Activated CD4-positive, alpha-beta T cell treated with anti-CD3 and anti-CD28 coated beads, Interleukin-2, amount 10 ng/mL, durations not matched to agents 7 days and 5 days (primary cell): ENCODE measurements around the gene LRBA. TPM values are rescaled to one million over a fixed set of nuclear protein-coding genes. Genes with fewer than 3 reads are reported as not detected.
"Not testable (repeated sequence)": the region's sequence is repeated elsewhere in the genome, so short reads cannot be mapped to it uniquely, and the experiment has no call there.

ENCODE experiments used
- CTCF ChIA-PET: fragments of 350-600 bp; sonication (Branson Sonifier 250); formaldehyde crosslinking; loops from one replicate; lab custom pipeline; 2021; ENCODE audit warnings: antibody characterized with exemption; lab: Charles Lee
- POLR2A ChIA-PET: fragments of 350-600 bp; sonication (Branson Sonifier 250); formaldehyde crosslinking; loops from one replicate; lab custom pipeline; 2021; ENCODE audit warnings: antibody characterized with exemption; lab: Charles Lee
- DNase-seq: peaks from one replicate; pipeline ENCODE4 v3.0.0-alpha.2; 2020
- H3K27ac Mint-ChIP-seq: one replicate; pipeline ENCODE4 v1.8.0; 2021; ENCODE audit warnings: mild to moderate bottlenecking, moderate library complexity, mixed read lengths
- H3K27me3 Mint-ChIP-seq: one replicate; pipeline ENCODE4 v1.8.0; 2021; ENCODE audit warnings: mixed read lengths
- H3K36me3 Mint-ChIP-seq: one replicate; pipeline ENCODE4 v1.8.0; 2021; ENCODE audit warnings: low read depth, mixed read lengths
- H3K4me1 Mint-ChIP-seq: one replicate; pipeline ENCODE4 v1.8.0; 2021; ENCODE audit warnings: mixed read lengths
- H3K4me3 Mint-ChIP-seq: one replicate; pipeline ENCODE4 v1.8.0; 2021; ENCODE audit warnings: mild to moderate bottlenecking, moderate library complexity, mixed read lengths
- H3K9me3 Mint-ChIP-seq: one replicate; pipeline ENCODE4 v1.8.0; 2021; ENCODE audit warnings: mixed read lengths
- total RNA-seq, 2 experiments: library from RNA; stranded (reverse); gene quantifications; one replicate each; pipeline ENCODE4 v1.2.3, GENCODE V29; 2021

Gene LRBA
- total RNA-seq, 2 experiments from 2014 or later = 44.7 to 49.6 TPM

GRCh38 chr4:150982557-150983233, 32.4 kb downstream of the LRBA start:
- Mint-ChIP-seq H3K36me3 (peaks cover 17% of the 10 kb centered on the region), H3K9me3 (peaks cover 12% of the 10 kb centered on the region), H3K4me3 (no peak overlapping the region), H3K4me1 (peaks cover 15% of the 10 kb centered on the region), H3K27ac (no peak overlapping the region), H3K27me3 (no peaks in the 10 kb centered on the region)
- no peak for DNase-seq
- POLR2A ChIA-PET = interaction anchor here (0.7 kb wide), 1 partner anchor 46 kb away, joined by 5 read pairs; no protein-coding TSS in a partner anchor
- CTCF ChIA-PET = interaction anchor here (0.6 kb wide), 1 partner anchor 196 kb away, joined by 3 read pairs; no protein-coding TSS in a partner anchor

GRCh38 chr4:150978738-150979575, 36.1 kb downstream of the LRBA start:
- H3K4me3 Mint-ChIP-seq = no peak overlapping the region
- ChIA-PET POLR2A (no interaction called here), CTCF (no interaction called here)
- no peak overlapping the region for H3K27ac Mint-ChIP-seq
- no peaks in the 10 kb centered on the region for H3K27me3 Mint-ChIP-seq
- DNase-seq = no peak
- H3K4me1 Mint-ChIP-seq = peaks cover 19% of the 10 kb centered on the region
- H3K9me3 Mint-ChIP-seq = peaks cover 12% of the 10 kb centered on the region
- H3K36me3 Mint-ChIP-seq = peaks cover 14% of the 10 kb centered on the region

DNA sequence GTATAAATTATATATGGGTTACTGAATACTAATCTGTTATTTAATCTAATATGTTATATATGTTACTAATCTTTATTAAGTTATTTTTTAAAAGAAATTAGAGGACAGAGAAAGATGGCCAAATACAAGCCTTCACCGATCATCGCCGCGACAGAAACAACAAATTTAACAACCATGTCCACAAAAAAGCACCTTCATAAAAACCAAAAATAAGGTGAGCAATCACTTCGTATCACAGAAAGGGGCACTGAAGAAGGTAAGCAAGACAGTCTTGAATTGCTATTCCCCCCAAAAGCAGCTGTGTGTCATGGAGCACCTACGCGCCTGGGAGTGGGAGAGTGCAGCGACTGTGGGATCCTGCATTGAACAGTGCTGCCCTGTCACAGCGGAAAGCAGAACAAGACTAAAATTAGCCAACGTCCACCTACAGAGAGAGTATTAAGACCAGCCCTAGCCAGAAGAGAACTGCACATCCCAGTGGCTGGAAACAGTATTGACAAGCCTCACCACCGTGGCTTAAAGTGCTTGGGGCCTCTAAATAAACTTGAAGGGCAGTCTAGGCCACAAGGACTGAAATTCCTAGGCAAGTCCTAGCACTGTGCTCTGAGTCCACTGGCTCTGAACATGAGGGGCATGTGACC, 38.5 kb downstream of the LRBA start:
- H3K4me1 Mint-ChIP-seq = peaks cover 26% of the 10 kb centered on the region
- H3K27ac Mint-ChIP-seq = no peak overlapping the region
- H3K4me3 Mint-ChIP-seq = no peak overlapping the region
- no peak for DNase-seq
- H3K27me3 Mint-ChIP-seq = no peaks in the 10 kb centered on the region
- H3K36me3 Mint-ChIP-seq = peaks cover 14% of the 10 kb centered on the region
- peaks cover 12% of the 10 kb centered on the region for H3K9me3 Mint-ChIP-seq
- ChIA-PET POLR2A (no interaction called here), CTCF (interaction anchor here (0.7 to 1.4 kb wide), 2 partner anchors 16 to 734 kb away, joined by 3 to 5 read pairs; no protein-coding TSS in a partner anchor)

GRCh38 chr4:150974750-150975149, 40.3 kb downstream of the LRBA start:
- Mint-ChIP-seq H3K36me3 (peaks cover 8% of the 10 kb centered on the region), H3K4me1 (peaks cover 33% of the 10 kb centered on the region), H3K9me3 (peaks cover 9% of the 10 kb centered on the region), H3K4me3 (no peak overlapping the region), H3K27ac (no peak overlapping the region), H3K27me3 (no peaks in the 10 kb centered on the region)
- POLR2A ChIA-PET = no interaction called here
- CTCF ChIA-PET = interaction anchor here (0.6 to 1.1 kb wide), 2 partner anchors 23 to 28 kb away, joined by 3 to 4 read pairs; no protein-coding TSS in a partner anchor
- DNase-seq = no peak

GRCh38 chr4:150974252-150974640, 40.8 kb downstream of the LRBA start:
- ChIA-PET CTCF (interaction anchor here (1.1 kb wide), 1 partner anchor 24 kb away, joined by 3 read pairs; no protein-coding TSS in a partner anchor), POLR2A (no interaction called here)
- H3K9me3 Mint-ChIP-seq = peaks cover 8% of the 10 kb centered on the region
- peaks cover 8% of the 10 kb centered on the region for H3K36me3 Mint-ChIP-seq
- no peak overlapping the region for H3K4me3 Mint-ChIP-seq
- no peaks in the 10 kb centered on the region for H3K27me3 Mint-ChIP-seq
- H3K27ac Mint-ChIP-seq = no peak overlapping the region
- DNase-seq = no peak
- peaks cover 33% of the 10 kb centered on the region for H3K4me1 Mint-ChIP-seq

- DNase-seq = no peak
- CTCF ChIA-PET = interaction anchor here (0.7 kb wide), 1 partner anchor 25 kb away, joined by 3 read pairs; no protein-coding TSS in a partner anchor
- peaks cover 9% of the 10 kb centered on the region for H3K9me3 Mint-ChIP-seq
- H3K27me3 Mint-ChIP-seq = no peaks in the 10 kb centered on the region
- H3K4me3 Mint-ChIP-seq = no peak overlapping the region
- H3K27ac Mint-ChIP-seq = no peak overlapping the region
- peaks cover 5% of the 10 kb centered on the region for H3K36me3 Mint-ChIP-seq
- POLR2A ChIA-PET = no interaction called here
- peaks cover 32% of the 10 kb centered on the region for H3K4me1 Mint-ChIP-seq
Measured at GRCh38 chr4:150973626-150974251, 41.3 kb downstream of the LRBA start.

GRCh38 chr4:150972592-150972991, 42.5 kb downstream of the LRBA start:
- no peak overlapping the region for H3K4me3 Mint-ChIP-seq
- H3K27ac Mint-ChIP-seq = no peak overlapping the region
- ChIA-PET POLR2A (no interaction called here), CTCF (interaction anchor here (1.4 kb wide), 1 partner anchor 14 kb away, joined by 3 read pairs; no protein-coding TSS in a partner anchor)
- peaks cover 32% of the 10 kb centered on the region for H3K4me1 Mint-ChIP-seq
- H3K27me3 Mint-ChIP-seq = no peaks in the 10 kb centered on the region
- H3K36me3 Mint-ChIP-seq = peaks cover 2% of the 10 kb centered on the region
- H3K9me3 Mint-ChIP-seq = peaks cover 8% of the 10 kb centered on the region
- DNase-seq = no peak

DNA sequence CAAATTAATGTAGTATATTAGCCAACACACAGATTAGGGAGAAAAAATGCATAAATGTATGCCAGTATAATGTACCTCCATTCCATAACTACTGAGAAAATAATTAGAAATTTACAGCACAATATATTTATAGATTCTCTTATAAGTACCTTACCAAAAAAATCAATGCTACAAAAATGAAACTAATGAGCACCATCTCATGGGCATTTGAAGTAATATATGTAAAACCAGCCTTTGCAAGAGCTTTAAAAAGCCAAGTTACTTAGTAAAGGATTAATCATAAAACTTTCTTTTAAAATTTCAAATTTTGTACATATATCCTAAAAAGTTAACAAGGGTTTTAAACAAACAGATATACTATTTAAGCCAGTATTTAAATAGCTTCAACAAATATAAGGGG, 43.2 kb downstream of the LRBA start:
- Mint-ChIP-seq H3K9me3 (peaks cover 8% of the 10 kb centered on the region), H3K4me3 (no peak overlapping the region), H3K36me3 (peaks cover 7% of the 10 kb centered on the region), H3K27me3 (no peaks in the 10 kb centered on the region), H3K4me1 (peaks cover 32% of the 10 kb centered on the region), H3K27ac (no peak overlapping the region)
- no peak for DNase-seq
- CTCF ChIA-PET = interaction anchor here (1.4 to 2.0 kb wide), 2 partner anchors 11 to 15 kb away, joined by 3 to 9 read pairs; no protein-coding TSS in a partner anchor
- POLR2A ChIA-PET = no interaction called here

GRCh38 chr4:150970685-150971151, 44.4 kb downstream of the LRBA start:
- CTCF ChIA-PET = interaction anchor here (2.0 kb wide), 1 partner anchor 9 kb away, joined by 9 read pairs; no protein-coding TSS in a partner anchor
- no peaks in the 10 kb centered on the region for H3K27me3 Mint-ChIP-seq
- H3K4me3 Mint-ChIP-seq = no peak overlapping the region
- H3K36me3 Mint-ChIP-seq = peaks cover 10% of the 10 kb centered on the region
- H3K4me1 Mint-ChIP-seq = peaks cover 32% of the 10 kb centered on the region
- POLR2A ChIA-PET = interaction anchor here (0.6 kb wide), 1 partner anchor 10 kb away, joined by 6 read pairs; no protein-coding TSS in a partner anchor
- no peak overlapping the region for H3K27ac Mint-ChIP-seq
- DNase-seq = no peak
- H3K9me3 Mint-ChIP-seq = peaks cover 10% of the 10 kb centered on the region

DNA sequence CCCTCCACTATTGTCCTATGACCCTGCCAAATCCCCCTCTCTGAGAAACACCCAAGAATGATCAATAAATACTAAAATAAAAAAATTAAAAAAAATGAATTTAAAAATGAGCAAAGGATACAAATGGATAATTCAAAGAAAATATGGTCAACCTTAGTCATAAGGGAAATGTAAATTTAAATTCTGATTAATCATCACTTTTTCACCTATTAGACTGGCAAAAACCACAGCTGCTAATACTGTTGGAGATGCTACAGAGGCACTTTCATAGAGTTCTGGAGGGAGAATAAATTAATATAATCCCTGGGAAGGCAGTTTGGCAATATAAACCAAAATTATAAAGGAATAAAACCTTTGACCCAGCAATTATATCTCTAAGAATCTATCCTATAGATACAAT, 50.3 kb downstream of the LRBA start:
- POLR2A ChIA-PET = no interaction called here
- H3K4me1 Mint-ChIP-seq = peaks cover under 1% of the 10 kb centered on the region
- CTCF ChIA-PET = no interaction called here
- DNase-seq = no peak
- no peak overlapping the region for H3K4me3 Mint-ChIP-seq
- H3K27me3 Mint-ChIP-seq = no peaks in the 10 kb centered on the region
- peaks cover 10% of the 10 kb centered on the region for H3K9me3 Mint-ChIP-seq
- peaks cover 9% of the 10 kb centered on the region for H3K36me3 Mint-ChIP-seq
- H3K27ac Mint-ChIP-seq = no peak overlapping the region

DNA sequence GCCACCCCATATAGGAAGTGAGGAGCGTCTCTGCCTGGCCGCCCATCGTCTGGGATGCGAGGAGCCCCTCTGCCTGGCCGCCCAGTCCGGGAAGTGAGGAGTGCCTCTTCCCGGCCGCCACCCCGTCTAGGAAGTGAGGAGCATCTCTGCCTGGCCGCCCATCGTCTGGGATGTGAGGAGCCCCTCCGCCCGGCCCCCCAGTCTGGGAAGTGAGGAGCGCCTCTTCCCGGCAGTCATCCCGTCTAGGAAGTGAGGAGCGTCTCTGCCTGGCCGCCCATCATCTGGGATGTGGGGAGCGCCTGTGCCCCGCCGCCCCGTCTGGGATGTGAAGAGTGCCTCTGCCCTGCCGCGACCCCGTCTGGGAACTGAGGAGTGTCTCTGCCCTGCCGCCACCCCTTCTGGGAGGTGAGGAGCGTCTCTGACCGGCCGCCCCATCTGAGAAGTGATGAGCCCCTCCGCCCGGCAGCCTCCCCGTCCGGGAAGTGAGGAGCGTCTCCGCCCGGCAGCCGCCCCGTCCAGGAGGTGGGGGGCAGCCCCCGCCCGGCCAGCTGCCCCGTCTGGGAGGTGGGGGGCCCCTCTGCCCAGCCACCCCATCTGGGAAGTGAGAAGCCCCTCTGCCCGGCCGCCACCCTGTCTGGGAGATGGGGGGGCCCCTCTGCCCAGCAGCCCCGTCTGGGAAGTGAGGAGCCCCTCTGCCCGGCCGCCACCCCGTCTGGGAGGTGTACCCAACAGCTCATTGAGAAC, 51.3 kb downstream of the LRBA start:
- H3K36me3 Mint-ChIP-seq = peaks cover 12% of the 10 kb centered on the region
- DNase-seq, H3K9me3 Mint-ChIP-seq, H3K27me3 Mint-ChIP-seq, H3K4me1 Mint-ChIP-seq, CTCF ChIA-PET, POLR2A ChIA-PET, H3K4me3 Mint-ChIP-seq, H3K27ac Mint-ChIP-seq: not testable (repeated sequence)
